Measurements from ENCODE around the gene TMEM235. TPM values are rescaled to one million over a fixed set of nuclear protein-coding genes. Genes with fewer than 3 reads are reported as not detected.

Gene TMEM235
- total and polyA plus RNA-seq, 9 of the 15 experiments (the other 6 are each of a cell fraction or from before 2014, with no cell fraction given) = not detected

DNA sequence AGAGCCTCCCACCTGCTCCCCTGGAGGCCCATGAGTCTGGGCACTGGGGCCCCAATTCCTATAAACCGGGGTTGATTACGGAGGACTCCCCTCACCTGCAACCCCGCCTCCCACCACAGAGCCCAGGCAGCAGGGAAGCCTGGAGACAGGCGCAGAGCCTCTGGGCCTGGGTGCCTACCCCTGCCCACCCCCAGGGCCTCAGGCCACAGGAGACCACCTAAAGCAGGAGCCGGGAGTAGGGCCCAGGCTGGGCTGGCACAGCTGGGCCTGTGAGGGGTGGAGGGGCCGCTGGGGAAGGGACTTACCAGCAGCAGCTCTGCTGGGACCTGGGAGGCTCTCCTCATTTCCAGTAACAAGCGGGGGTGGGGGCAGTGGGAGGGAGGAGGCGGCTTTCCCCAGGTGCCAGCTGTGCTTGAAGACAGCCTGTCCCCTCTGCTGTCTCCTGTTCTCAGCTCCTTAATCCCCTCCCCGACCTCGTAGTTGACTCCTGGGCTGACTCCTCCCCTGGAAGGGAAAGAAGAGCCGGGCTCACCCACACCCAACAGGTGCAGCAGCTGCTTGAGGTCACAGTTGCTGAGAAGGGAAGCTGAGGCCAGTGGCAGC, 46.8 kb downstream of the TMEM235 start (continued):
- TF ChIP-seq TAF15 (IDR thresholded peaks at IDR 0.05; ENCODE audit: low read depth, low read length) (no peak), RBM39 (optimal IDR thresholded peaks at IDR 0.05; ENCODE audit: low read depth, low read length) (no peak), U2AF2 (optimal IDR thresholded peaks at IDR 0.05; ENCODE audit: low read depth, low read length) (no peak), POLR2G (IDR thresholded peaks at IDR 0.05; ENCODE audit: low read depth, low read length) (peak; percentile 49; the same call in 1 of the 2 replicates), ZNF766 (CRISPR knock-in tag; conservative IDR thresholded peaks at IDR 0.05) (no peak), MCM7 (IDR thresholded peaks at IDR 0.05) (no peak), PPARD (CRISPR knock-in tag; IDR thresholded peaks at IDR 0.05) (no peak), FOS (IDR thresholded peaks at IDR 0.05; ENCODE audit: extremely low read depth, insufficient read length) (no peak), MAFG (tag; conservative IDR thresholded peaks at IDR 0.05) (no peak), L3MBTL2 (IDR thresholded peaks at IDR 0.05) (no peak), NRF1 (conservative IDR thresholded peaks at IDR 0.05 in 1 of 2, IDR thresholded peaks at IDR 0.05 in 1 of 2) (no peak), ZNF584 (CRISPR knock-in tag; IDR thresholded peaks at IDR 0.05; ENCODE audit: low read depth) (no peak), HDGF (IDR thresholded peaks at IDR 0.05) (0 out of 2 replicates have a peak, but pooled peaks have one; percentile 56), SMAD4 (CRISPR knock-in tag; conservative IDR thresholded peaks at IDR 0.05) (0 out of 2 replicates have a peak, but pooled peaks have one; percentile 27), ZFX (CRISPR knock-in tag; IDR thresholded peaks at IDR 0.05) (peak; percentile 49; the same call in 1 of the 2 replicates), MEIS2 (IDR thresholded peaks at IDR 0.05; ENCODE audit: partially characterized antibody) (no peak), PHF8 (IDR thresholded peaks at IDR 0.05; ENCODE audit: borderline replicate concordance, low read length) (peak; percentile 15; the same call in 1 of the 2 replicates), PTBP1 (IDR thresholded peaks at IDR 0.05; ENCODE audit: low read depth, low read length) (no peak), ZBTB17 (CRISPR knock-in tag; IDR thresholded peaks at IDR 0.05) (no peak), ZNF197 (CRISPR knock-in tag; IDR thresholded peaks at IDR 0.05; ENCODE audit: low read depth) (no peak), RBM22 (IDR thresholded peaks at IDR 0.05; ENCODE audit: low read depth, low read length, poor library complexity, severe bottlenecking) (no peak)
- TF ChIP-seq, protein P1, sequence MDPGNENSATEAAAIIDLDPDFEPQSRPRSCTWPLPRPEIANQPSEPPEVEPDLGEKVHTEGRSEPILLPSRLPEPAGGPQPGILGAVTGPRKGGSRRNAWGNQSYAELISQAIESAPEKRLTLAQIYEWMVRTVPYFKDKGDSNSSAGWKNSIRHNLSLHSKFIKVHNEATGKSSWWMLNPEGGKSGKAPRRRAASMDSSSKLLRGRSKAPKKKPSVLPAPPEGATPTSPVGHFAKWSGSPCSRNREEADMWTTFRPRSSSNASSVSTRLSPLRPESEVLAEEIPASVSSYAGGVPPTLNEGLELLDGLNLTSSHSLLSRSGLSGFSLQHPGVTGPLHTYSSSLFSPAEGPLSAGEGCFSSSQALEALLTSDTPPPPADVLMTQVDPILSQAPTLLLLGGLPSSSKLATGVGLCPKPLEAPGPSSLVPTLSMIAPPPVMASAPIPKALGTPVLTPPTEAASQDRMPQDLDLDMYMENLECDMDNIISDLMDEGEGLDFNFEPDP (CRISPR knock-in tag; IDR thresholded peaks at IDR 0.05) = no peak
- TF ChIP-seq, protein P2, sequence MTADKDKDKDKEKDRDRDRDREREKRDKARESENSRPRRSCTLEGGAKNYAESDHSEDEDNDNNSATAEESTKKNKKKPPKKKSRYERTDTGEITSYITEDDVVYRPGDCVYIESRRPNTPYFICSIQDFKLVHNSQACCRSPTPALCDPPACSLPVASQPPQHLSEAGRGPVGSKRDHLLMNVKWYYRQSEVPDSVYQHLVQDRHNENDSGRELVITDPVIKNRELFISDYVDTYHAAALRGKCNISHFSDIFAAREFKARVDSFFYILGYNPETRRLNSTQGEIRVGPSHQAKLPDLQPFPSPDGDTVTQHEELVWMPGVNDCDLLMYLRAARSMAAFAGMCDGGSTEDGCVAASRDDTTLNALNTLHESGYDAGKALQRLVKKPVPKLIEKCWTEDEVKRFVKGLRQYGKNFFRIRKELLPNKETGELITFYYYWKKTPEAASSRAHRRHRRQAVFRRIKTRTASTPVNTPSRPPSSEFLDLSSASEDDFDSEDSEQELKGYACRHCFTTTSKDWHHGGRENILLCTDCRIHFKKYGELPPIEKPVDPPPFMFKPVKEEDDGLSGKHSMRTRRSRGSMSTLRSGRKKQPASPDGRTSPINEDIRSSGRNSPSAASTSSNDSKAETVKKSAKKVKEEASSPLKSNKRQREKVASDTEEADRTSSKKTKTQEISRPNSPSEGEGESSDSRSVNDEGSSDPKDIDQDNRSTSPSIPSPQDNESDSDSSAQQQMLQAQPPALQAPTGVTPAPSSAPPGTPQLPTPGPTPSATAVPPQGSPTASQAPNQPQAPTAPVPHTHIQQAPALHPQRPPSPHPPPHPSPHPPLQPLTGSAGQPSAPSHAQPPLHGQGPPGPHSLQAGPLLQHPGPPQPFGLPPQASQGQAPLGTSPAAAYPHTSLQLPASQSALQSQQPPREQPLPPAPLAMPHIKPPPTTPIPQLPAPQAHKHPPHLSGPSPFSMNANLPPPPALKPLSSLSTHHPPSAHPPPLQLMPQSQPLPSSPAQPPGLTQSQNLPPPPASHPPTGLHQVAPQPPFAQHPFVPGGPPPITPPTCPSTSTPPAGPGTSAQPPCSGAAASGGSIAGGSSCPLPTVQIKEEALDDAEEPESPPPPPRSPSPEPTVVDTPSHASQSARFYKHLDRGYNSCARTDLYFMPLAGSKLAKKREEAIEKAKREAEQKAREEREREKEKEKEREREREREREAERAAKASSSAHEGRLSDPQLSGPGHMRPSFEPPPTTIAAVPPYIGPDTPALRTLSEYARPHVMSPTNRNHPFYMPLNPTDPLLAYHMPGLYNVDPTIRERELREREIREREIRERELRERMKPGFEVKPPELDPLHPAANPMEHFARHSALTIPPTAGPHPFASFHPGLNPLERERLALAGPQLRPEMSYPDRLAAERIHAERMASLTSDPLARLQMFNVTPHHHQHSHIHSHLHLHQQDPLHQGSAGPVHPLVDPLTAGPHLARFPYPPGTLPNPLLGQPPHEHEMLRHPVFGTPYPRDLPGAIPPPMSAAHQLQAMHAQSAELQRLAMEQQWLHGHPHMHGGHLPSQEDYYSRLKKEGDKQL (CRISPR knock-in tag; IDR thresholded peaks at IDR 0.05; ENCODE audit: borderline replicate concordance) = no peak
